Ishikawa (cell line): ENCODE results near the gene FSHR.

Experiments used
- CEBPB ChIP-seq: IDR thresholded peaks from 2 replicates; pipeline ENCODE4 v1.6.1; 2012
- CREB1 ChIP-seq: IDR thresholded peaks from 2 replicates; pipeline ENCODE4 v1.6.1; 2012; ENCODE audit warnings: low read depth
- EGR1 ChIP-seq: IDR thresholded peaks from 2 replicates; pipeline ENCODE4 v1.6.1; 2012
- FOXM1 ChIP-seq: IDR thresholded peaks from 2 replicates; pipeline ENCODE4 v1.6.1; 2012; ENCODE audit warnings: low read depth, borderline replicate concordance
- MAX ChIP-seq: IDR thresholded peaks from 2 replicates; pipeline ENCODE4 v1.6.1; 2012
- NFIC ChIP-seq: IDR thresholded peaks from 2 replicates; pipeline ENCODE4 v1.6.1; 2012
- RAD21 ChIP-seq: IDR thresholded peaks from 2 replicates; pipeline ENCODE4 v1.6.1; 2012; ENCODE audit warnings: low read depth
- TAF1 ChIP-seq: IDR thresholded peaks from 2 replicates; pipeline ENCODE4 v1.6.1; 2012; ENCODE audit warnings: low read depth, mild to moderate bottlenecking
- TCF12 ChIP-seq: IDR thresholded peaks from 2 replicates; pipeline ENCODE4 v1.6.1; 2012; ENCODE audit warnings: low read depth
- TEAD4 ChIP-seq: IDR thresholded peaks from 2 replicates; pipeline ENCODE4 v1.6.1; 2012
- YY1 ChIP-seq: IDR thresholded peaks from 2 replicates; pipeline ENCODE4 v1.6.1; 2012; ENCODE audit warnings: low read depth
- ZBTB7A ChIP-seq: IDR thresholded peaks from 2 replicates; pipeline ENCODE4 v1.6.1; 2012; ENCODE audit warnings: low read depth
- TF ChIP-seq, protein P1 (sequence below): IDR thresholded peaks from 2 replicates; pipeline ENCODE4 v1.6.1; 2012

The FSHR gene

GRCh38 chr2:48915227-48915626 lies 239.1 kb downstream of the FSHR start:
- TF ChIP-seq TAF1 (no peak), FOXM1 (no peak), EGR1 (no peak), MAX (no peak), CREB1 (no peak), RAD21 (no peak)
- TF ChIP-seq, protein P1, sequence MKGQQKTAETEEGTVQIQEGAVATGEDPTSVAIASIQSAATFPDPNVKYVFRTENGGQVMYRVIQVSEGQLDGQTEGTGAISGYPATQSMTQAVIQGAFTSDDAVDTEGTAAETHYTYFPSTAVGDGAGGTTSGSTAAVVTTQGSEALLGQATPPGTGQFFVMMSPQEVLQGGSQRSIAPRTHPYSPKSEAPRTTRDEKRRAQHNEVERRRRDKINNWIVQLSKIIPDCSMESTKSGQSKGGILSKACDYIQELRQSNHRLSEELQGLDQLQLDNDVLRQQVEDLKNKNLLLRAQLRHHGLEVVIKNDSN: no peak

- TF ChIP-seq TEAD4 (no peak), CEBPB (no peak), ZBTB7A (no peak), RAD21 (no peak), NFIC (no peak), TCF12 (no peak), CREB1 (no peak), YY1 (no peak), EGR1 (no peak), FOXM1 (no peak)
- TF ChIP-seq, protein P1: no peak
These were observed 239.7 kb downstream of the FSHR start for GRCh38 chr2:48914477-48915089.
